NCI-H2081 (cell line): ENCODE results near the gene ZNF708.
"Not testable (repeated sequence)": the region's sequence is repeated elsewhere in the genome, so short reads cannot be mapped to it uniquely, and the experiment has no call there.

Experiments used
- DNase-seq, 2 experiments: peaks; one replicate each; lab custom pipeline; 2025; lab: John Stamatoyannopoulos, UW

The ZNF708 gene

DNA sequence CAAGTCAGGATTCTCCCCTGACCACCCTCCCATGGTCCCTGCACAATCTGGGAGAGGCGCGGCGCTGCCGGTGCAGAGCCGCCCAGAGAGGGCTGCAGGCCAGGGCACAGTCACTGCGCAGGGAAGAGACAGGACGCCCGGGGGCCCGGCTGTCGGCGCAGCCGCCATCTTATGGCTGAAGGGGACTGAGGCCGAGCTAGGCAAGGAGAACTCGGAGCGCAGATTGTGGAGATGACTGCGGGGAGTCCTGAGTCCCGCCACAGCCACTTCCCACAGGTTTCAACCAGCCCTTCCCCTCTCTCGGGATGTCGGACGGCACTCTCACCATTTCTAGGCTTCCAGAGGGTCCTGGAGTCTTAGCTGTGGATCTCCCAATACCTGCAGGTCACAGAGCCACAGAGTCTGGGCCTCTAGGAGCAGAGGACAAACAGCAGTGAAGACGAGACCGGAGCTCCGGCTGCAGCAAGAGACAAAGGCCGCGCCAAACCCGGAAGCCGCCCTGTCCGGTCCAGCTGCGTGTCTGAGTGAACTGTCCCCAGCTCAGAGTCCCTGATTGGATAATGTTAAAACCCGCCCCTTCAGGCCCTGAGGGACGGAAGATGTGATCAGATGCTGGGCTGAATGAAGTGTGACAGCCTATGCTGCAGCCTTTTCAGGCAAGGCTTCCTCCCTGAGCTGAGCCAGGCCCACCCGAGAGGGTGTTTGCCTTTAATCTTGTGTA lies at the start of gene ZNF708:
ZNF708 (minus strand) TSS at position 526 of the 721 bp plus-strand sequence; CDS start at position 328, 198 bp downstream.
- DNase-seq: peak; percentile 89 to 95

DNA sequence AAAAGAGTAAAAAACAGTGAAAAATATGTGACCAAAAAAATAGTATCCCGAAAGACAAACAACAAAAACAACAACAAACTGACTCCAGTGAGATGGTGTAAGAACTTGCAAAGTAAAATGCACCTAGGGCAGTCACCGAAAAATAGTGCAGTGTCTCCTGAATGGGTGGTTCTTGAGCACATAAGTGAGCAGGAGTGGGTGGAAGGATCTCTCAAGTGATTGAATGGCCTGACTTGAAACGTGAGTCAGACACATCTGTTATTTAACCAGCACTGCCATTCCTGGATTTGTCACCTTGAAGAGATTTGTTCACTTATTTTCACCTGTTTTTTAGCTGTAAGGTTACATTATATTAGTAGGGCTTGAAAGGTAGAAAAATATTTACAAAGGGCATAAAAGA lies 33.1 kb upstream of the ZNF708 start:
- no peak for DNase-seq

DNA sequence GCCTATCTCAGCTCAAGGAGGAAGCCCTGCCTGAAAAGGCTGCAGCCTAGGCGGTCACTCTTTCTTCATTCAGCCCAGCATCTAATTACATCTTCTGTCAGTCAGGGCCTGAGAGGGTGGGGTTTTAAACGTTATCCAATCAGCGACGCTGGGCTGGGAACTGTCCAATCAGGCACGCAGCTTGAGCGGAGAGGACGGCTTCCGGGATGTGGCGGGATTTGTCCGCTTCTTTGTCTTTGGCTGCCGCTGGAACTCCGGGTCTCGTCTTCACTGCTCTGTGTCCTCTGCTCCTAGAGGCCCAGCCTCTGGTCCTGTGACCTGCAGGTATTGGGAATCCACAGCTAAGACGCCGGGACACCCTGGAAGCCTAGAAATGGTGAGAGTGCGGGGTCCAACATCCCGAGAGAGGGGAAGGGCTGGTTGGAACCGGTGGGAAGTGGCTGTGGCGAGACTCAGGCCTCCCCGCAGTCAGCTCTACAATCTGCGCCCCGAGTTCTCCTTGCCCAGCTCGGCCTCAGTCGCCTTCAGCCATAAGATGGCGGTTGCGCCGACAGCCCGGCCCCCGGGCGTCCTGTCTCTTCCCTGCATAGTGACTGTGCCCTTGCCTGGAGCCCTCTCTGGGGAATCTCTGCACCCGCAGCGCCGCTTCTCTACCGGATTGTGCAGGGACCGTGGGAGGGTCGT lies 29.7 kb upstream of the ZNF708 start, which contains the start of gene ZNF738:
ZNF738 (plus strand) TSS at position 233 of the 684 bp plus-strand sequence; CDS start at position 374, 141 bp downstream.
- DNase-seq: peak; percentile 95 to 97

DNA sequence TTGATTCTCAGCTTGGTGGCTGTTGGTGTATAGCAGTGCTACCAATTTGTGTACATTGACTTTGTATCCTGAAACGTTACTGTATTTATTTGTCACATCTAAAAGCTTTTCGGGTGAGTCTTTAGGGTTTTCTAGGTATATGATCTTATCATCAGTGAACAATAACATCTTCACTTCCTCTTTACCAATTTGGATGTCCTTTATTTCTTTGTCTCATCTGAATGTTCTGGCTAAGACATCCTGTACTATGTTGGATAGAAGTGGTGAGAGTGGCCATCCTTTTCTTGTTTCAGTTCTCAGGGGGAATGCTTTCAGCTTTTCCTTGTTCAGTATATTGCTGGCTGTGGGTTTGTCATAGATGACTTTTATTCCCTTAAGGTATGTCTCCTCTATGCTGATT lies 23.6 kb upstream of the ZNF708 start:
- DNase-seq: no peak

DNA sequence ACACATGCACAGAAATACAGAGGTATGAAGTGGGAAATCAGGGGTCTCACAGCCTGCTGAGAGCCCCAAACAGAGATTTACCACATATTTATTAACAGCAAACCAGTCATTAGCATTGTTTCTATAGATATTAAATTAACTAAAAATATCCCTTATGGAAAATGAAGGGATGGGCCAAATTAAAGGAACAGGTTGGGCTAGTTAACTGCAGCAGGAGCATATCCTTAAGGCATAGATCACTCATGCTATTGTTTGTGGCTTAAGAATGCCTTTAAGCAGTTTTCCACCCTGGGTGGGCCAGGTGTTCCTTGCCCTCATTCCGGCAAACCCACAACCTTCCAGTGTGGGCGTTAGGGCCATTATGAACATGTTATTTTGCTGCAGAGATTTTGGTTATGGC lies 15.6 kb upstream of the ZNF708 start:
- DNase-seq: not testable (repeated sequence)

DNA sequence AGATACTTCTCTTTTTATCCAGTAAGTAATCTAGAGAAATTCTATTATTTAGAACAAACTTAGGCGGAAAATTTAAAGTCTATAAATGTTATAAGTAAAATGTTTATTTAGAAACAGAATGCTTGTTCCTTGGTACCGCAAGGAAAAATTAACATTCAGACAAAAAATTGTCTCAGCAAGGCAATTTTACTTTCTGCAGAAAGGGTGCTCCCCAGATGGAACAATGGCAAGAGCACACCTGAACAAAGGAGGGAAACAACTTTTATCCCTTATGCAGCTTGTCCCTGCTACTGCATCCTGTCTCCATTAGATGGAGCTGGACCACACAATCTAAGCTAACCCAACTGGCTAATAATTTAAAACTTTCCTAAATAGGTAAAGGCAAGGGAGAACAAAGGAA lies 6.5 kb upstream of the ZNF708 start:
- no peak for DNase-seq

DNA sequence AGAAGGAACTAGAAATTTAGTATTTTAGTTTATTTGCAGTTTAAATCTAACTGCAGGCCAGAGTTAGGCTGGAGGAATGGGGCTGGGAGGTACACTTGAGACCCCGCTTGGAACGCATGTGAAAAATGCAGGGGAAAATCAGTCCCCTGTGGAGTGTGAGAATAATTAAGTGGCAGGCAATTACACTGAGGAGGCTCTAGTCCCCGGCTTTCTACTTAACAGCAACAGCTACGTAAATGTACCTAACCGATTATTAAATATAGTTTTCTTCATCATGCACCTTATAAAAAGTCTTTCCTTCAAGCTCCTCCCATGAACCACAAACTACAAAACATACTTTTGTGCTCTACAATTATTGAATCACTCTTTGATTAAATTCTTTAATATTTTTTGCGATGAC lies 804 bp downstream of the ZNF708 start:
- peak; percentile 17 to 36 for DNase-seq

DNA sequence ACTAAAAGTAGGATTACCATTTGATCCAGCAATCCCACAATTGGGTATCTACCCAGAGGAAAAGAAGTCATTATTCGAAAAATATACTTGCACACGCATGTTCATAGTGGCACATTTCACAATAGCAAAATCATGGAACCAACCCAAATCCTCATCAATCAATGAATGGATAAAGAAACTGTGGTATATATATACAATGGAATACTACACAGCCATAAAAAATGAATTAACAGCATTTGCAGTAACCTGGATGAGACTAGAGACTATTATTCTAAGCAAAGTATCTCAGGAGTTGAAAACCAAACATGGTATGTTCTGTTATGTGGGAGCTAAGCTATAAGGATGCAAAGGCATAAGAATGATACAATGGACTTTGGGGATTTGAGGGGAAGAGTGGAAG lies 3.0 kb downstream of the ZNF708 start:
- no peak for DNase-seq

DNA sequence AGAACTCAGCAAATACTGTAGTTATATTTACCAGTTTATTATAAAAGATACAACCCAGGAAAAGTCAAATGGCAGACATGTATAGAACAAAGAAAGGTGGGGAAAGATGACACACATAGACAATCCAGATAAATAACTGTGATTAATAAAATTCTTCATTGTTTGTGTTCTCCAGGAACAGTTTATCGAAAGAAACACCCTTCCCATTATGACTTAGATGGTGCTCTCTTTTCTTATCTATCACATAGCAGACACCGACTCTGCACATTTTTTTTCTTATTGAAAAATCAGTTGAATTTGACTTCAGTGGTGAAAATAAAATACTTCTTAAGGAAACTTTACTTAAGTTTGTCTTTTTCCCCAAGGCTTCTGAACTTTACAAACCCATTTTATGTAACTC lies 6.2 kb downstream of the ZNF708 start:
- DNase-seq: no peak

DNA sequence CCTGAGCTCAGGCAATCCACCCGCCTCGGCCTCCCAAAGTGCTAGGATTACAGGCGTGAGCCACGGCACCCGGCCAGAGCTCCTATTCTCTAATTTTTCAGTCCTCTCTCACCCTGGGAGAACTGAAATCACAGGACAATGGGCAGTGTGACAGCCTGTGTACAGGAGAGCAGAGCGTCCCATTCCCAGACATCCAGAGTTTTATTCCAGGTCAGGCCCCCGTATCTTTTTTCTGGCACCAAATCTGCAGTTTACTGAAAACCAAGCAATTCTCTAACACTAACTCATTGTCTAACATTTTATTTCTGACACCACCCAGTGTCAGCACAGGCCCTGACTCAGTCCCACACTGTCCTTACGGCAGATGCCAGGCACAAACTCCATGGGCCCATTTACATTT lies 6.7 kb downstream of the ZNF708 start:
- no peak for DNase-seq

DNA sequence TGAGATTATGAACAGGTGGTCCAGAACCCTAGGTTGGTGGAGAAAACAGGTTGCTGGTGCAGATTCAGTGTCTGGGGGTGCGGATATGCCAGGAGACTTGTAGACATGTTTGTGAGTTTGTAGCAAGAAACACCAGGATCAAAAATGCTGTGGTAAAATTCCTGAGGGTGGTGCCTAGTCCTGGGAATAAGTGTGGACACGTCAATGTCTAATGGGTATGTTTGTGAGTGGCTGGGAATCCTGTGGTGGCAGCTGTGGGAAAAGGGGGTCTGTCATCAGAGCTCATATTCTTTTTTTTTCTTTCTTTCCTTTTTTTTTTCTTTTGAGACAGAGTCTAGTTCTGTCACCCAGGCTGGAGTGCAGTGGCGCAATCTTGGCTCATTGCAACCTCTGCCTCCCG lies 7.2 kb downstream of the ZNF708 start:
- DNase-seq: no peak

DNA sequence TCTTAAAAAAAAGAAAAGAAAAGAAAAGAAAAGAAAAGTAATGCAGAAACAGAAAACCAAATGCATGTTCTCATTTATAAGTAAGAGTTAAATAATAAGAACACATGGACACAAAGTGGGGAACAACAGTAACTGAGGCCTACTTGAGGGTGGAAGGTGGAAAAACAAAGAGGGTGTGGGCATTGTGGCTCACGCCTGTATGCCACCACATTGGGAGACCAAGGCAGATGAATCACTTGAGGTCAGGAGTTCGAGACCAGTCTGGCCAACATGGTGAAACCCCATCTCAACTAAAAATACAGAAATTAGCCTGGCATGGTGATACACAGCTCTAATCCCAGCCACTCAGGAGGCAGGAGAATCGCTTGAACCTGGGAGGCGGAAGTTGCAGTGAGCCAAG lies 8.1 kb downstream of the ZNF708 start:
- DNase-seq: no peak

DNA sequence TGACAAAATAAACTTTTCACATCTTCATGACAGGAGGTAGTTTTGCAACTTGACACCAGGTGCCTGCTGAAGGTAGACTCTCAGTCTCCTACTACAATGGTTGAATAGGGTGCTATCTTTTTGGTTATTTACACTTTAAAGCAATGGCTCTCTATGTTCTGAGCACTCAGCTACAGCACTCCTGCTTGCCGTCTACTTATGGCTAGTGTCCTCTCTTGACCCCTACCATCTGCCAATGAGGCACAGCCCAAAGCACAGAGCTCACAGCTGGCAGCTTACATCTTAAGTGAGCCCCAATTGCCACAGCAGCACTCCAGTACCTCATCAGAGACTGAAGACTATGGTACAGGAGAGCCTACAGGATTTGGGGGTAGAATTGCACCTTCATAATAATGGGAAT lies 11.4 kb downstream of the ZNF708 start:
- no peak for DNase-seq

DNA sequence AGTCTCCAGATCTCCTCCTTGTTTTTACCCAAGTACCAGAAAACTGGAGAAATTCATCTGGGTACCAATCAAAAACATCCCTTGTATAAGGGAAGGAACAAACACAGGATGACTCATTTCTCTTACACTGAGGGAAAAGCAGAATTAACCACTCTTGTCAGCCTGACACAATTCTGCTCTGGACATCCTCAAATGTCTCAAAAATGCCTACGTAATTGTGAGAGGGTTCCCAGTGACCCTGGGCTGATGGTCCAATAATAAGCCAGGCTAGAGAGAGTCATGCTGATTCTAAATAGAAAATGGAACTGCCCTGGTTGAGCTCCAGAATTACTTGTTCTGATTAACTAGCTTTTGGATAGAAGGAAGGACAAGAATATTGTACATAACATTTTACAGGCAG lies 14.5 kb downstream of the ZNF708 start:
- DNase-seq: no peak

DNA sequence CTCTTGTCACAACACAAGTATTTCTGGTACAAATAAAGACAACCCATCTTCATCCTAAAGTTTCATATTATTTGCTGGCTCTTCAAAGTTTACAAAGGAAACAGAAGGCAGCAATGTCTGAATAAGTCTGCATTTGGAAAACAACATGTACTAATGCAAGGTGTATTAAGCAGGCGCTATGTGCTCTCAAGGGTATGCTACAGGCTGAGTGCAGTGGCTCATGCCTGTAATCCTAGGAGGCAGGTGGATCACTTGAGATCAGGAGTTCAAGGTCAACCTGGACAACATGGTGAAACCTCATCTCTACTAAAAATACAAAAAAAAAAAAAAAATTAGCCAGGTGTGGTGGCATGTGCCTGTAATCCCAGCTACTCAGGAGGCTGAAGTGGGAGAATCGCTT lies 16.4 kb downstream of the ZNF708 start:
- not testable (repeated sequence) for DNase-seq

DNA sequence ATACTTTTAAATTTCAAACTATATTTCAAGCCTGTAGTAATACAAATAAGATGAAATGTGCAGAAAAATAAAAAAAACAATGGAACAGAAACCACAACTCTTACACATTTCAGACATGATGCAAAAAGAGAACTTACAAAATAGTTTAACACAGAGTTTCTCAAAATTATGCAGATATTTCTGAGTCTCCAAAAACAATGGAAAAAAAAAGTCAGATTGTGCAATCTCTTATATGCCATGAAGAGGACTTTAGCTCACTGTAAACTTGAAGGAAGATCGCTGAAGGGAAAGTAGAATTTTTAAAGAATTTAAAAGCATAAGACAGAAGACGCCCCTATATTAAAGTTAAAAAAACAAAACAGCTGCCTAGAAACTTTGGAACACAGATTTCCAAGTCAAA lies 20.4 kb downstream of the ZNF708 start:
- DNase-seq: no peak

DNA sequence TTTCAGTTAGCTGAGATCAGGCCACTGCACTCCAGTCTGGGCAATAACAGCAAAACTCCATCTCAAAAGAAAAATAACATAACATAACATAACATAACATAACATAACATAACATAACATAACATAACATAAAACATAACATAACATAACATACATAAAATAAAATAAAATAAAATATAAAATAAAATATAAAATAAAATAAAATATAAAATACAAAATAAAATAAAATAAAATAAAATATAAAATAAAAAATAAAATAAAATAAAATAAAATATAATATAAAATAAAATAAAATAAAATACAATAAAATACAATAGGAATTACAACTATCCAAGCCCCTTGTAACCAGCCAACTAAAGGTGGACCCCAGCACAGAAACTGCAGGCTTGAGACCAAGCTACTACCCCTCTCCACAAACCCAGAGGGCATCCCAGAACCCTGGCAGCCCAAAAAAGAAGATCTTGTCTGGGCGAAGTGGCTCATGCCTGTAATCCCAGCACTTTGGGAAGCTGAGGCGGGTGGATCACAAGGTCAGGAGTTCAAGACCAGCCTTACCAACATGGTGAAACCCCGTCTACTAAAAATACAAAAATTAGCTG lies 22.2 kb downstream of the ZNF708 start:
- DNase-seq: not testable (repeated sequence)

DNA sequence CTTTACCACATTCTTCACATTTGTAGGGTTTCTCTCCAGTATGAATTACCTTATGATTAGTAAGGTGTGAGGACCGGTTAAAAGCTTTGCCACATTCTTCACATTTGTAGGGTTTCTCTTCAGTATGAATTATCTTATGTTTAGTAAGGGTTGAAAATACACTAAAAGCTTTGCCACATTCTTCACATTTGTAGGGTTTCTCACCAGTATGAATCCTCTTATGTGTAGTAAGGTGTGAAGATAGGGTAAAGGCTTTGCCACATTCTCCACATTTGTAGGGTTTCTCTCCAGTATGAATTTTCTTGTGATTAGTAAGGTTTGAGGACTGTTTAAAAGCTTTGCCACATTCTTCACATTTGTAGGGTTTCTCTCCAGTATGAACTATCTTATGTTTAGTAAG lies 35.4 kb downstream of the ZNF708 start:
- DNase-seq: not testable (repeated sequence)

DNA sequence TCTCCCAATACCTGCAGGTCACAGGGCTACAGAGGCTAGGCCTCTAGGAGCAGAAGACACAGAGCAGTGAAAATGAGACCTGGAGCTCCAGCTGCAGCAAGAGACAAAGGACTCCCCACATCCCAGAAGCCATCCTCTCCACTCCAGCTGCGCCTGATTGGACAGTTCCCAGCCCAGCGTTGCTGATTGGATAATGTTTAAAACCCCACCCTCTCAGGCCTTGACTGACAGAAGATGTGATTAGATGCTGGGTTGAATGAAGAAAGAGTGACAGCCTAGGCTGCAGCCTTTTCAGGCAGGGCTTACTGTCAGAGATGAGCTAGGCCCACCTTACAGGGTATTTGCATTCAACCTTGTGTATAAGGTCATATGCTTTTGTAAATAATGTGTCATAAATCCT lies 59.4 kb downstream of the ZNF708 start:
- DNase-seq: no peak

DNA sequence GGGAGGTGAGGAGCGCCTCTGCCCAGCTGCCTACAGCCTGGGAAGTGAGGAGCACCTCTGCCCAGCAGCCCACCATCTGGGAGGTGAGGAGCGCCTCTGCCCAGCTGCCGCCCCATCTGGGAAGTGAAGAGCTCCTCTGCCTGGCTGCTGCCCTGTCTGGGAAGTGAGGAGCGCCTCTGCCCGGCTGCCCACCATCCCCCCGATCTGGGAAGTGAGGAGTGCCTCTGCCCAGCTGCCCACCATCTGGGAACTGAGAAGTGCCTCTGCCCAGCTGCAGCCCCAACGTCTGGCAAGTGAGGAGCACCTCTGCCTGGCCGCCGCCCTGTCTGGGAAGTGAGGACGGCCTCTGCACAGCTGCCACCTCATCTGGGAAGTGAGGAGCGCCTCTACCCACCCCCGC lies 64.3 kb downstream of the ZNF708 start:
- no peak for DNase-seq

DNA sequence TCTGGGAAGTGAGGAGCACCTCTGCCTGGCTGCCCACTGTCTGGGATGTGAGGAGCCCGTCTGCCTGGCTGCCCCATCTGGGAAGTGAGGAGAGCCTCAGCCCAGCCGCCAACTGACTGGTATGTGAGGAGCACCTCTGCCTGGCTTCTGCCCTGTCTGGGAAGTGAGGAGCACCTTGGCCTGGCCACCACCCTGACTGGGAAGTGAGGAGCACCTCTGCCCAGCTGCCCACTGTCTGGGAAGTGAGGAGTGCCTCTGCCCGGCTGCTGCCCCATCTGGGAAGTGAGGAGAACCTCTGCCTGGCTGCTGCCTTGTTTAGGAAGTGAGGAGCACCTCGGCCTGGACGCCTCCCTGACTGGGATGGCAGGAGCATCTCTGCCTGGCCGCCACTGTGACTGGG lies 64.8 kb downstream of the ZNF708 start:
- no peak for DNase-seq

DNA sequence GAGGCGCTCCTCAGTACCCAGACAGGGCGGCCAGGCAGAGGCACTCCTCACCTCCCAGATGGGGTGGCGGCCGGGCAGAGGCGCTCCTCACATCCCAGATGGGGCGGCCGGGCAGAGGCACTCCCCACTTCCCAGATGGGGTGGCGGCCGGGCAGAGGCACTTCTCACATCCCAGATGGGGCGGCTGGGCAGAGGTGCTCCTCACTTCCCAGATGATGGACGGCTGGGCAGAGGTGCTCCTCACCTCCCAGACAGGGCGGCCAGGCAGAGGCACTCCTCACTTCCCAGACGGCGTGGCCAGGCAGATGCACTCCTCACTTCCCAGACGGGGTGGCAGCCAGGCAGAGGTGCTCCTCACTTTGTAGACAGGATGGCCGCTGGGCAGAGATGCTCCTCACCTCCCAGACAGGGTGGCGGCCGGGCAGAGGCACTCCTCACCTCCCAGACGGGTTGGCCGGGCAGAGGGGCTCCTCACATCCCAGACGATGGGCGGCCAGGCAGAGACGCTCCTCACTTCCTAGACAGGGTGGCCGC lies 68.3 kb downstream of the ZNF708 start:
- not testable (repeated sequence) for DNase-seq
